Fibroblast of lung (primary cell): Measurements from ENCODE around the gene PLA2G4C. TPM values are rescaled to one million over a fixed set of nuclear protein-coding genes. Genes with fewer than 3 reads are reported as not detected.

Experiments used
- DNase-seq, 2 donors: peaks; one replicate each; pipeline versions ENCODE4 v3.0.0 to v3.0.0-alpha.2; 2010; ENCODE audit warnings: low read depth in 2 of 2
- H2AFZ ChIP-seq: 2 replicates; pipeline ENCODE4 v1.5.1; 2012; ENCODE audit warnings: low read length, control low read depth, inconsistent platforms
- H3K27ac ChIP-seq: 2 replicates; pipeline ENCODE4 v1.5.1; 2011; ENCODE audit warnings: low read length, control low read depth; ENCODE audit not compliant: insufficient read depth
- H3K27me3 ChIP-seq: 2 replicates; pipeline ENCODE4 v1.5.1; 2011; ENCODE audit warnings: mild to moderate bottlenecking, low read length; ENCODE audit not compliant: control insufficient read depth, insufficient read depth
- H3K36me3 ChIP-seq: 2 replicates; pipeline ENCODE4 v1.5.1; 2011; ENCODE audit warnings: low read length; ENCODE audit not compliant: control insufficient read depth, insufficient read depth
- H3K4me1 ChIP-seq: 2 replicates; pipeline ENCODE4 v1.5.1; 2011; ENCODE audit warnings: low read length; ENCODE audit not compliant: control insufficient read depth, insufficient read depth; ENCODE audit errors: extremely low read depth
- H3K4me2 ChIP-seq: 2 replicates; pipeline ENCODE4 v1.5.1; 2011; ENCODE audit warnings: low read length, control low read depth; ENCODE audit not compliant: insufficient read depth; ENCODE audit errors: extremely low read depth
- H3K4me3 ChIP-seq, 4 experiments: fragments of 200-600 bp in 1 of 4; sonication (generic) in 1 of 4; replicated peaks in 1 of 4; 2 replicates each; pipeline ENCODE4 v1.5.1; 2011 to 2016; ENCODE audit warnings: low read length in 4 of 4, low read depth in 3 of 4, mild to moderate bottlenecking in 3 of 4, control low read depth in 2 of 4, inconsistent platforms in 1 of 4, mixed read lengths in 1 of 4; ENCODE audit not compliant: insufficient read depth in 1 of 4; ENCODE audit errors: control extremely low read depth in 1 of 4
- H3K79me2 ChIP-seq: 2 replicates; pipeline ENCODE4 v1.5.1; 2012; ENCODE audit warnings: mild to moderate bottlenecking, low read length, inconsistent platforms; ENCODE audit not compliant: control insufficient read depth, insufficient read depth
- H3K9ac ChIP-seq: 2 replicates; pipeline ENCODE4 v1.5.1; 2011; ENCODE audit warnings: mild to moderate bottlenecking, low read length, control low read depth; ENCODE audit not compliant: insufficient read depth
- H3K9me3 ChIP-seq: 2 replicates; pipeline ENCODE4 v1.5.1; 2012; ENCODE audit warnings: low read depth, low read length; ENCODE audit not compliant: control insufficient read depth, insufficient read depth
- H4K20me1 ChIP-seq: 2 replicates; pipeline ENCODE4 v1.5.1; 2011; ENCODE audit warnings: low read length; ENCODE audit not compliant: control insufficient read depth, insufficient read depth; ENCODE audit errors: extremely low read depth
- CTCF ChIP-seq, 2 donors: IDR thresholded peaks in 1 of 2; conservative IDR thresholded peaks in 1 of 2; 1 replicate in 1 of 2; 2 replicates in 1 of 2; pipeline ENCODE4 v1.5.1; 2011 to 2012; ENCODE audit warnings: low read length in 2 of 2, control low read depth in 1 of 2, inconsistent platforms in 1 of 2, low read depth in 1 of 2, mild to moderate bottlenecking in 1 of 2
- EZH2 ChIP-seq: IDR thresholded peaks from 2 replicates; pipeline ENCODE4 v1.5.1; 2012; ENCODE audit warnings: low read length, control low read depth, mild to moderate bottlenecking; ENCODE audit errors: missing control alignments
- polyA plus RNA-seq, 2 donors: library from polyadenylated mRNA; depleted of rRNA in 1 of 2; stranded (reverse) in 1 of 2; unstranded in 1 of 2; fragments of >200 nt; gene quantifications; 2 replicates each; pipeline ENCODE4 v1.2.1, GENCODE V29; 2011 to 2012; ENCODE audit warnings: missing spikeins in 1 of 2
- total RNA-seq: library from RNA; depleted of rRNA; stranded (reverse); fragments of >200 nt; gene quantifications from 2 replicates; pipeline ENCODE4 v1.2.1, GENCODE V29; 2014

PLA2G4C gene
- total and polyA plus RNA-seq, 2 donors (not counting 1 experiment from before 2014, with no cell fraction given) = 4.6 to 31.9 TPM

GRCh38 chr19:48111280-48111679 lies 663 bp upstream of the PLA2G4C start:
- peaks cover 4% of the 10 kb centered on the region for H3K4me1 ChIP-seq
- no peaks in the 10 kb centered on the region for H3K79me2 ChIP-seq
- H3K4me2 ChIP-seq = no peak overlapping the region
- H2AFZ ChIP-seq = no peak overlapping the region
- no peak overlapping the region for H3K27ac ChIP-seq
- no peaks in the 10 kb centered on the region for H3K27me3 ChIP-seq
- no peak for DNase-seq
- H4K20me1 ChIP-seq = no peaks in the 10 kb centered on the region
- no peak overlapping the region for H3K9ac ChIP-seq
- H3K9me3 ChIP-seq = no peaks in the 10 kb centered on the region
- no peak overlapping the region for H3K4me3 ChIP-seq
- peaks cover 3% of the 10 kb centered on the region for H3K36me3 ChIP-seq
- no peak for TF ChIP-seq EZH2
- no peak for TF ChIP-seq CTCF (conservative IDR thresholded peaks at IDR 0.05 in 1 of 2, IDR thresholded peaks at IDR 0.05 in 1 of 2; ENCODE audit: low read depth in 1 of 2, low read length in 2 of 2)

- no peaks in the 10 kb centered on the region for H3K9me3 ChIP-seq
- DNase-seq = no peak
- no peak overlapping the region for H3K4me3 ChIP-seq
- no peaks in the 10 kb centered on the region for H3K36me3 ChIP-seq
- H3K4me1 ChIP-seq = peaks cover 4% of the 10 kb centered on the region
- no peak overlapping the region for H3K9ac ChIP-seq
- H2AFZ ChIP-seq = no peak overlapping the region
- H3K27ac ChIP-seq = no peak overlapping the region
- TF ChIP-seq CTCF (conservative IDR thresholded peaks at IDR 0.05 in 1 of 2, IDR thresholded peaks at IDR 0.05 in 1 of 2; ENCODE audit: low read depth in 1 of 2, low read length in 2 of 2) = no peak
- no peak for TF ChIP-seq EZH2
- no peak overlapping the region for H3K4me2 ChIP-seq
- H4K20me1 ChIP-seq = no peaks in the 10 kb centered on the region
- no peaks in the 10 kb centered on the region for H3K79me2 ChIP-seq
- H3K27me3 ChIP-seq = no peaks in the 10 kb centered on the region
These were observed 1.4 kb downstream of the PLA2G4C start for GRCh38 chr19:48108997-48109782.

- H3K4me1 ChIP-seq = peaks cover 4% of the 10 kb centered on the region
- H2AFZ ChIP-seq = no peak overlapping the region
- no peak overlapping the region for H3K9ac ChIP-seq
- no peak overlapping the region for H3K4me2 ChIP-seq
- H3K27ac ChIP-seq = no peak overlapping the region
- no peak overlapping the region for H3K4me3 ChIP-seq
- no peaks in the 10 kb centered on the region for H4K20me1 ChIP-seq
- H3K27me3 ChIP-seq = no peaks in the 10 kb centered on the region
- no peak for DNase-seq
- no peaks in the 10 kb centered on the region for H3K9me3 ChIP-seq
- H3K36me3 ChIP-seq = no peaks in the 10 kb centered on the region
- H3K79me2 ChIP-seq = no peaks in the 10 kb centered on the region
- TF ChIP-seq EZH2 (no peak), CTCF (conservative IDR thresholded peaks at IDR 0.05 in 1 of 2, IDR thresholded peaks at IDR 0.05 in 1 of 2; ENCODE audit: low read depth in 1 of 2, low read length in 2 of 2) (no peak)
These were observed 6.7 kb downstream of the PLA2G4C start for GRCh38 chr19:48103922-48104321.
